HUES48 (cell line): Measurements from ENCODE around the gene CHML.

Source experiments
- H3K27ac ChIP-seq: one replicate; pipeline ENCODE4 v1.7.0; 2013; ENCODE audit warnings: low read depth, low read length, inconsistent platforms
- H3K27me3 ChIP-seq: 2 replicates; pipeline ENCODE4 v1.6.1; 2013; ENCODE audit warnings: mild to moderate bottlenecking, low read length; ENCODE audit not compliant: control insufficient read depth, insufficient read depth
- H3K36me3 ChIP-seq: 2 replicates; pipeline ENCODE4 v1.6.1; 2013; ENCODE audit warnings: low read length; ENCODE audit not compliant: control insufficient read depth, insufficient read depth
- H3K4me1 ChIP-seq: 2 replicates; pipeline ENCODE4 v1.6.1; 2013; ENCODE audit warnings: mild to moderate bottlenecking, low read length; ENCODE audit not compliant: control insufficient read depth, insufficient read depth
- H3K4me3 ChIP-seq: 2 replicates; pipeline ENCODE4 v1.5.1; 2013; ENCODE audit warnings: mild to moderate bottlenecking, low read depth, low read length
- H3K9ac ChIP-seq: 2 replicates; pipeline ENCODE4 v1.6.1; 2013; ENCODE audit warnings: mild to moderate bottlenecking, low read depth, low read length, moderate library complexity
- H3K9me3 ChIP-seq: 2 replicates; pipeline ENCODE4 v1.6.1; 2013; ENCODE audit warnings: low read length; ENCODE audit not compliant: control insufficient read depth, insufficient read depth

CHML gene

GRCh38 chr1:241646201-241646600, 6.0 kb upstream of the CHML start:
- Histone ChIP-seq H3K9me3 (0 out of 2 replicates have a peak, but pooled peaks cover 14% of the 10 kb centered on the region), H3K4me3 (no peak overlapping the region), H3K36me3 (no peaks in the 10 kb centered on the region), H3K4me1 (no peaks in the 10 kb centered on the region), H3K27ac (no peak overlapping the region), H3K27me3 (no peaks in the 10 kb centered on the region), H3K9ac (no peak overlapping the region)

GRCh38 chr1:241645199-241645598, 5.0 kb upstream of the CHML start:
- H3K27ac ChIP-seq, result no peak overlapping the region
- peaks cover 5% of the 10 kb centered on the region; the same call in 1 of the 2 replicates for H3K4me1 ChIP-seq
- H3K9ac ChIP-seq, result no peak overlapping the region
- no peak overlapping the region for H3K4me3 ChIP-seq
- H3K9me3 ChIP-seq, result 0 out of 2 replicates have a peak, but pooled peaks cover 15% of the 10 kb centered on the region
- no peaks in the 10 kb centered on the region for H3K36me3 ChIP-seq
- 0 out of 2 replicates have a peak, but pooled peaks cover 3% of the 10 kb centered on the region for H3K27me3 ChIP-seq

GRCh38 chr1:241644259-241644658, 4.1 kb upstream of the CHML start:
- Histone ChIP-seq H3K27ac (no peak overlapping the region), H3K27me3 (0 out of 2 replicates have a peak, but pooled peaks cover 3% of the 10 kb centered on the region), H3K9ac (no peak overlapping the region), H3K4me3 (no peak overlapping the region), H3K9me3 (0 out of 2 replicates have a peak, but pooled peaks cover 15% of the 10 kb centered on the region), H3K36me3 (no peaks in the 10 kb centered on the region), H3K4me1 (peaks cover 5% of the 10 kb centered on the region; the same call in 1 of the 2 replicates)

- 0 out of 2 replicates have a peak, but pooled peaks cover 15% of the 10 kb centered on the region for H3K9me3 ChIP-seq
- no peak overlapping the region for H3K4me3 ChIP-seq
- H3K36me3 ChIP-seq, result no peaks in the 10 kb centered on the region; the same call in 1 of the 2 replicates
- 0 out of 2 replicates have a peak, but pooled peaks cover 3% of the 10 kb centered on the region for H3K27me3 ChIP-seq
- no peak overlapping the region for H3K27ac ChIP-seq
- H3K9ac ChIP-seq, result no peak overlapping the region
- H3K4me1 ChIP-seq, result peaks cover 16% of the 10 kb centered on the region
These were observed 2.4 kb upstream of the CHML start for GRCh38 chr1:241642593-241642944.

- H3K4me1 ChIP-seq, result peaks cover 22% of the 10 kb centered on the region
- 0 out of 2 replicates have a peak, but pooled peaks cover 3% of the 10 kb centered on the region for H3K27me3 ChIP-seq
- H3K4me3 ChIP-seq, result no peak overlapping the region
- H3K9me3 ChIP-seq, result 0 out of 2 replicates have a peak, but pooled peaks cover 15% of the 10 kb centered on the region
- no peak overlapping the region for H3K9ac ChIP-seq
- no peak overlapping the region for H3K27ac ChIP-seq
- H3K36me3 ChIP-seq, result peaks cover 6% of the 10 kb centered on the region; the same call in 1 of the 2 replicates
These were observed 1.8 kb upstream of the CHML start for GRCh38 chr1:241641773-241642592.

GRCh38 chr1:241640867-241641622, 876 bp upstream of the CHML start:
- H3K4me3 ChIP-seq, result peak overlapping the region; percentile 55
- no peak overlapping the region for H3K27ac ChIP-seq
- no peak overlapping the region for H3K9ac ChIP-seq

GRCh38 chr1:241639623-241640148, 483 bp downstream of the CHML start:
- peak overlapping the region; percentile 100 for H3K4me3 ChIP-seq
- H3K27me3 ChIP-seq, result 0 out of 2 replicates have a peak, but pooled peaks cover 3% of the 10 kb centered on the region
- H3K27ac ChIP-seq, result peak overlapping the region; percentile 87
- H3K9ac ChIP-seq, result peak overlapping the region; percentile 92
- H3K36me3 ChIP-seq, result peaks cover 27% of the 10 kb centered on the region
- H3K4me1 ChIP-seq, result peaks cover 23% of the 10 kb centered on the region
- H3K9me3 ChIP-seq, result 0 out of 2 replicates have a peak, but pooled peaks cover 15% of the 10 kb centered on the region

More at GRCh38 chr1:241640867-241641622, 876 bp upstream of the CHML start:
- Histone ChIP-seq H3K9me3 (0 out of 2 replicates have a peak, but pooled peaks cover 15% of the 10 kb centered on the region), H3K27me3 (0 out of 2 replicates have a peak, but pooled peaks cover 3% of the 10 kb centered on the region), H3K4me1 (peaks cover 23% of the 10 kb centered on the region), H3K36me3 (peaks cover 13% of the 10 kb centered on the region; the same call in 1 of the 2 replicates)

- Histone ChIP-seq H3K9ac (peak overlapping the region; percentile 77), H3K9me3 (0 out of 2 replicates have a peak, but pooled peaks cover 15% of the 10 kb centered on the region), H3K27me3 (0 out of 2 replicates have a peak, but pooled peaks cover 3% of the 10 kb centered on the region), H3K4me1 (peaks cover 23% of the 10 kb centered on the region), H3K36me3 (peaks cover 33% of the 10 kb centered on the region), H3K27ac (no peak overlapping the region), H3K4me3 (peak overlapping the region; percentile 100)
These were observed 1.1 kb downstream of the CHML start for GRCh38 chr1:241638909-241639622.

GRCh38 chr1:241638099-241638682, 2.0 kb downstream of the CHML start:
- H3K9ac ChIP-seq, result no peak overlapping the region
- peaks cover 23% of the 10 kb centered on the region for H3K4me1 ChIP-seq
- peaks cover 40% of the 10 kb centered on the region for H3K36me3 ChIP-seq
- H3K27ac ChIP-seq, result no peak overlapping the region
- 0 out of 2 replicates have a peak, but pooled peaks cover 3% of the 10 kb centered on the region for H3K27me3 ChIP-seq
- peak overlapping the region; percentile 100 for H3K4me3 ChIP-seq
- 0 out of 2 replicates have a peak, but pooled peaks cover 12% of the 10 kb centered on the region for H3K9me3 ChIP-seq

GRCh38 chr1:241637604-241638003, 2.6 kb downstream of the CHML start:
- no peak overlapping the region for H3K27ac ChIP-seq
- 0 out of 2 replicates have a peak, but pooled peaks cover 3% of the 10 kb centered on the region for H3K27me3 ChIP-seq
- H3K4me1 ChIP-seq, result peaks cover 23% of the 10 kb centered on the region
- H3K4me3 ChIP-seq, result peak overlapping the region; percentile 100
- H3K9me3 ChIP-seq, result 0 out of 2 replicates have a peak, but pooled peaks cover 11% of the 10 kb centered on the region
- peaks cover 40% of the 10 kb centered on the region for H3K36me3 ChIP-seq
- H3K9ac ChIP-seq, result no peak overlapping the region
